Measurements from ENCODE around the gene LSM14A. TPM values are rescaled to one million over a fixed set of nuclear protein-coding genes. Genes with fewer than 3 reads are reported as not detected.
"Not testable (repeated sequence)": the region's sequence is repeated elsewhere in the genome, so short reads cannot be mapped to it uniquely, and the experiment has no call there.

The LSM14A gene
- total RNA-seq, result 100 to 1,000 TPM; 109 TPM

DNA sequence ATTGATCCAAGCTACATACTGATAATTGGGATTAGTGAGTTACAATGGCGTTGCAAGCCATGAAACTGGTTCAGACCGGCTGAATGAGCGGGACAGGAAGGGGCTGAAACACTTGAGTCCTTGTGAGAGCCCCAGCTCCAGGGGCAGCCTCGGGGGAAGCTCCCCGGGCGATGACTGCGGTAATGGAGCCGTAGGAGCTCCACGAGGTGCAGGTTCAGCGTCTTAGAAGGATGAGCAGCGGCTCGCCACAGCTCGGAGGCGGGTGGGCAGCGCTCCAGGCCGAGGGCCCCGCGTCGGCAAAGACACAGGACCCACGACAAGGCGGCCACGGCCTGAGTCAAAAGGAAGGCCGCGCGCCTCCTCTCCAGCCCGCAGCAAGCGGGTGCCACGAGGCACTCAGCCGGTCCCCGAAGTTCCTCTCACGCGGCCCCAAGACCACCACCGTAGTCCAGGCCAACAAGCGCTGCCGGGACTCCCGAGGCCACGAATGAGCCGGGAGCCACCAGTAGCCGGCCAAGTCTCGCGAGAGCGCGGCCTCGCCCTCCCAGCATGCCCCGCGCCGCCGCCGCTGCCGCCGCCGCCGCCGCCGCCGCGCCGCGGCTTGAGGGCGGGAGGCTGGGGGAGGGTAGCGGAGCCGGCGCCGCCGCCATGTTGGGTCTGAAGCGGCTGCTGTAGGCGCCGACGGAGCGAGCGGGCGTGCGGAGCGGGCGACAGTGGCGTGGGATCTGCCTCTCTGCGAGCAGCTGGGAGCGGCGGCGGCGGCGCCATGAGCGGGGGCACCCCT, at the start of gene LSM14A:
Gene LSM14A, plus strand, starts transcription at position 628 of the 784 bp plus-strand sequence. Its CDS starts 139 bp downstream, at position 767.
- ChIA-PET CTCF (interaction anchor here (1.5 kb wide), 1 partner anchor 10 kb away, joined by 3 read pairs; no protein-coding TSS in a partner anchor), POLR2A (interaction anchor here (0.5 to 1.6 kb wide), 4 partner anchors 37 to 374 kb away, joined by 3 to 8 read pairs (median 4); no protein-coding TSS in a partner anchor)

DNA sequence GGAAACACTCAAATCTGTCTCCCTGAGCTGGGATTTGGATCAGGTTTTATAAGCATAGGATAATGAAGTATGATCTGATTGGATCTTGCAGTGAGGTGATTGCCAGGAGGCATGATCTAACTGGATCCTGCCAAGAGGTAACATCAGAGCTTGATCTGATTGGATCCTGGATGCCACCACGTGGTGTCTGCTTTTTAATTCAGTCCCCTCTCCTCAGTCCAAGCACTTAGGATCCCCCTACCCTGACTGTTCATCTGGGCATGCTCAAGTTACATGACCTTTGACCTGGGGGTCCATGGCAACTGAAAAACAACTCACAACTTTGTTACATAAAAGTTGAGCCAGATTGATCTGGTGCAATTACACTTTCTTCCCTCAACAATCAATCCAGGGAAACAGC, 47.5 kb upstream of the LSM14A start:
- ChIA-PET CTCF (interaction anchor here (1.4 kb wide), 1 partner anchor 21 kb away, joined by 5 read pairs; no protein-coding TSS in a partner anchor), POLR2A (no interaction called here)

GRCh38 chr19:34126966-34127365, 45.3 kb upstream of the LSM14A start:
- CTCF ChIA-PET, result interaction anchor here (1.2 kb wide), 1 partner anchor 18 kb away, joined by 3 read pairs; no protein-coding TSS in a partner anchor
- POLR2A ChIA-PET, result no interaction called here

- ChIA-PET POLR2A (no interaction called here), CTCF (interaction anchor here (1.2 to 1.4 kb wide), 2 partner anchors 18 to 350 kb away, joined by 3 read pairs; no protein-coding TSS in a partner anchor)
These were observed 44.6 kb upstream of the LSM14A start for GRCh38 chr19:34127684-34128189.

DNA sequence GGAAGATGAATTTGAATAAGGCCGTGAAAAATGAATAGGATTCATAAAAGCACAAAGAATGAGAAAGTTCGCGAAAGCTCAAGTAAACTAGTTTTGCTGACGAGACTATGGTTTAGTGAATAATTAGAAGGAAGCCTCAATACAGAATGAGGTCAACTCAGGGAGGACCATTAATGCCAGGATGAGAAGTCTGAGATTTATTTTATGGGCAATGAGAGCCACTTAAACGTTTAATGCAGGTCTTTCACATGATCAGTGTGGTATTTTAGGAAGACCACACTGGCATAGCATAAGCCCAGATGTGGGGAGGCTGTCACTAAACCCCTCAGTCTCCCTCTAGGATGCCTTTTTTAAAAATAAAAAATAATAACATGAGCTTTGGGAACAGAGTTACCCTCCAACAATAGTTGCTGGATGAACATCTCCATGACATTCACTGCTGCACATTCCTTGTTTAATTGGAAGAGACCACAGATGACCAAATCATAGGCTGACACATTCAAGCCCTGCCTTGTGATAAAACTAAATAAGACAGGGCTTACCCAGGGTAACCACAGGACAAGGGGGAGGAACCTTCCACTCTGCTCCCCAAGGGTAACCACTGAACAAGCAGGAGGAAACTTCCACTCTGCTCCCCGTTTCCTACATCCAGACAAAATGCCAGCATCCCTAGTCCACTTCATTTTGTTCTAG, 43.6 kb upstream of the LSM14A start:
- POLR2A ChIA-PET, result no interaction called here
- CTCF ChIA-PET, result interaction anchor here (1.4 kb wide), 1 partner anchor 350 kb away, joined by 3 read pairs; no protein-coding TSS in a partner anchor

- CTCF ChIA-PET, result no interaction called here
These were observed 41.2 kb upstream of the LSM14A start for GRCh38 chr19:34131100-34131499.

DNA sequence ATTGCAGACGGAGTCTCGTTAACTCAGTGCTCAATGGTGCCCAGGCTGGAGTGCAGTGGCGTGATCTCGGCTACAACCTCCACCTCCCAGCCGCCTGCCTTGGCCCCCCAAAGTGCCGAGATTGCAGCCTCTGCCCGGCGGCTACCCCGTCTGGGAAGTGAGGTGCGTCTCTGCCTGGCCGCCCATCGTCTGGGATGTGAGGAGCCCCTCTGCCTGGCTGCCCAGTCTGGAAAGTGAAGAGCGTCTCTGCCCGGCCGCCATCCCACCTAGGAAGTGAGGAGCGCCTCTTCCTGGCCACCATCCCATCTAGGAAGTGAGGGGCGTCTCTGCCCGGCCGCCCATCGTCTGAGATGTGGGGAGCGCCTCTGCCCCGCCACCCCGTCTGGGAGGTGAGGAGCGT, 40.2 kb upstream of the LSM14A start:
- POLR2A ChIA-PET, CTCF ChIA-PET: not testable (repeated sequence)

More at GRCh38 chr19:34131100-34131499, 41.2 kb upstream of the LSM14A start:
- POLR2A ChIA-PET, result no interaction called here

- POLR2A ChIA-PET, CTCF ChIA-PET: not testable (repeated sequence)
These were observed 39.6 kb upstream of the LSM14A start for GRCh38 chr19:34132706-34133105.

- CTCF ChIA-PET, result interaction anchor here (0.7 to 1.9 kb wide), 3 partner anchors 11 to 873 kb away, joined by 3 to 7 read pairs (median 3); no protein-coding TSS in a partner anchor
These were observed 37.9 kb upstream of the LSM14A start for GRCh38 chr19:34134190-34135053.

DNA sequence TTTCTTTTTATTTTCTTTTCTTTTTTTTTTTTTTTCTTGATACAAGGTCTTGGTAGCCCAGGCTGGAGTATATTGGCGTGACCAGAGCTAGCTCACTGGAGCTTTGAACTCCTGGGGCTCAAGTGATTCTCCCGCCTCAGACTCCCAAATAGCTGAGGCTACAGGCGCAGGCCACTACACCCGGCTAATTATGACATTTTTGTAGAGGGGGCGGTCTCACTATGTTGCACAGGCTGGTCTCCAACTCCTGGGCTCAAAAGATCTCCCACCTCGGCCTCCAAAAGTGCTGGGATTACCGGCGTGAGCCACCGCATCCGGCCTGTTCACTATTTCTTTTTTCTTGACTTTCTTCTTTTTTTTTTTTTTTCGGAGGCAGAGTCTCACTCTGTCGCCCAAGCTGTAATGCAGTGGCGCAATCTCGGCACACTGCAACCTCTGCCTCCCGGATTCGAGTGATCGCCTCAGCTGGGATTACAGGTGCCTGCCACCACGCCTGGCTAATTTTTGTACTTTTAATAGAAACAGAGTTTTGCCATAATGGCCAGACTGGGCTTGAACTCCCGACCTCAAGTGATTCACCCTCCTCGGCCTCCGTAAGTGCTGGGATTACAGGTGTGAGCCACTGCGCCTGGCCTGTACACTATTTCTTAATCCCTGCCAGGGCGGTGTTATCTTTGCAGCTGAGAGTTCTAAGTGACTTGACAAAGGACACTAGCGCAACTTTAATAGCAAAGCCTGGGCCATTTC, 37.1 kb upstream of the LSM14A start:
- POLR2A ChIA-PET, result interaction anchor here (0.7 to 1.7 kb wide), 4 partner anchors 37 to 358 kb away, joined by 3 to 8 read pairs (median 5); partner anchors contain the start of gene LSM14A
- CTCF ChIA-PET, result interaction anchor here (0.7 to 1.9 kb wide), 3 partner anchors 10 to 874 kb away, joined by 3 to 7 read pairs (median 4); no protein-coding TSS in a partner anchor

More at GRCh38 chr19:34134190-34135053, 37.9 kb upstream of the LSM14A start:
- POLR2A ChIA-PET, result interaction anchor here (0.7 to 1.7 kb wide), 4 partner anchors 37 to 357 kb away, joined by 3 to 8 read pairs (median 5); partner anchors contain the start of gene LSM14A

DNA sequence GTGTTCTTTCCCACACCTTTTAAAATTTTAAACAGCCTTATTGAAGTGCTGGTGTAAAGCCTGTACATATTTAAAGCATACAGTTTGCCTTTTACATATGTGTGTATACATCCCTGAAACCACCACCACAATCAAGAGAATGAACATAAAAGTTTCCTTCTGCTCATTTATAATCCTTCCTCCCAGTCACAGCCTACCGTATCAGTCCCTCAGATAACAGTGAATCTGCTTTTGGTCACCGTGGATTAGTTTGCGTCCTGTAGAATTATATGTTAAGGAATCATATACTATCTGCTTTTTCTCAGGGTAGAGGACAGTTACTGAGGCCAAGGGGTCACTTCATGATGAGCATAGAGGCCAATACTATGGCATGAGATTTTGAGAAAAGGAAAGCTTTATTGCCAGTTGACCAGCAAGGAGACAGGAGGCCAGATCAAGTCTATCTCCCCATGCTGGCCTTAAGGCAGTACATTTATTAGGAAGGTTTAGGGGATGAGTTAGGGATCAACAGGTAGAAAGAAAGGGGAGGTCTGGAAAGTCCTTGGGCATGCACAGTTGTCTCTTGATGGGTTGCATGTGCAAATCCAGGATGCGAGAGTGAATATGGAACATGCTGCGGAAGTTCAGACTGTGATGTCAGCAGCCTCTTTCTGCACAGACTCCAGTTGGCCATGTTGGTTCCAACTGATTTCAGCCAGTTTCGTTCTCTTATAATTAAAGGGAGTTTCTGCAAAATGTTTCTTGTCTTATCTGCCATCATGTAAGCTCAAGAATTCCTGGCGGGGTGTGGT, 36.3 kb upstream of the LSM14A start:
- ChIA-PET POLR2A (no interaction called here), CTCF (interaction anchor here (0.6 to 1.6 kb wide), 3 partner anchors 10 to 358 kb away, joined by 3 to 4 read pairs (median 4); no protein-coding TSS in a partner anchor)

DNA sequence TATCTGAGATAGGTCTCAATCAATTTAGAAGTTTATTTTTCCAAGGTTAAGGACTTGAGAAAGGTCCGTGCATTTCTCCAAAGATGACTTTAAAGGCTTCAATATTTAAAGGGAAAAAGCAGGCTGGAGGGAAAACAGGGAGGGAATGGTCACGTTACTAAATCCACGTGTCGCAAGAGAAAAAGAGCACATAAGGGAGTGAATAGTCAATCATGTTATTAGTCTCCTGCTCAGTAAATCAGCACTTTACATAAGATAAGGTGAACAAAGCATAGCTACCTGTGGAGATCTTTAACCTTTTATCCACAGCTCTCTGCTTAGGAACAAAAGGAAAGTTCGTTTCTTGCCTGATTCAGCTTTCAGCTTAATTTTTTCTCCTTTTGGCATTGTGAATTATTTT, 31.3 kb upstream of the LSM14A start:
- ChIA-PET POLR2A (no interaction called here), CTCF (no interaction called here)

- POLR2A ChIA-PET, result no interaction called here
- CTCF ChIA-PET, result interaction anchor here (2.6 kb wide), 1 partner anchor 22 kb away, joined by 9 read pairs; no protein-coding TSS in a partner anchor
These were observed 29.9 kb upstream of the LSM14A start for GRCh38 chr19:34142440-34142839.

DNA sequence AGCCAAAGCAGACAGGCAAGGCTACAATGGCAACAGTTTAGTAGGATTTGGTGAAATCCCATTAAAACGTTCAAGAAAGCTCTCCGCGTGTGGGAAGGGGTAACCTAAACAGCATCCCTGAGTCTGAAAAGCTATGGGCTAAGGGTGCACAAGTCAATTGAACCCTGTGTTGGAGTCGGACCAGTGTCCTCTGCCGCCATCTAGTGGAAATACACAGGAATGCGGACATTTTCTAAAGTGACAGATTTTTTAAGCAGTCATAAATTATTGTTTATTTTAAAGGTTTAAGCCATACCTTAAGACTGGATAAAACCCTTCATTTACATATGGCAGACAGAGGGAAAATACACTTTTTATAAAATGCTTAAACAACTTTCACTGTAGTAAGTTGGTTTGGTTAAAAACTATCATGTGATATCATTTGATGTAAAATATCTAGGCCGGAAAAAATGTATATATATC, 26.5 kb upstream of the LSM14A start:
- POLR2A ChIA-PET, result no interaction called here

GRCh38 chr19:34148658-34149185, 23.6 kb upstream of the LSM14A start:
- ChIA-PET POLR2A (no interaction called here), CTCF (interaction anchor here (0.5 to 2.0 kb wide), 4 partner anchors 11 to 371 kb away, joined by 3 to 8 read pairs (median 3); no protein-coding TSS in a partner anchor)

More for the DNA sequence above, 26.5 kb upstream of the LSM14A start:
- CTCF ChIA-PET, result interaction anchor here (0.6 to 2.2 kb wide), 13 partner anchors 9 to 105 kb away, joined by 3 to 7 read pairs (median 3); no protein-coding TSS in a partner anchor

GRCh38 chr19:34149873-34150272, 22.4 kb upstream of the LSM14A start:
- ChIA-PET CTCF (no interaction called here), POLR2A (no interaction called here)

DNA sequence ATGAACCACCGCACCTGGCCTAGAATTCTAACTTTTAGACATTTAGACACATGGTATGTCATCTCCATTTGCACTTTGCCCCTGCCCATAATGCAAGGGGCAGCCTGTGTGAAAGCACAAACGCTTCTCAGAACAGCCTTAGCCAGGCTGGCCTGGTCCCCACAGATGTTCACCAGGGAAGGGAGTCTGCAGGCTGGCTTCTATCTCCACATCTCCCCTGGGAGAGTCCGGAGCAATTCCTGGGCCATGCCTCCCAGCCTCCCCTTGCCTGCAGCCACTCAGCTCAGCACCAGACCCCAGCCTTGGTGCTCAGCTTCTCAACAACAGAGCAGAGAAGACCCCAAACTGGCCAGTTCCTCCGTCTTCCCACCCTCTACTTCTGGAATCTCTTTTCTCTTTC, 21.7 kb upstream of the LSM14A start:
- ChIA-PET POLR2A (no interaction called here), CTCF (interaction anchor here (0.7 kb wide), 1 partner anchor 30 kb away, joined by 4 read pairs; no protein-coding TSS in a partner anchor)

Measured in activated CD8-positive, alpha-beta memory T cell treated with anti-CD3 and anti-CD28 coated beads for 36 hours (primary cell).